Adrenal gland (tissue), 12 donors: ENCODE measurements around the gene RNASEH1. TPM values are rescaled to one million over a fixed set of nuclear protein-coding genes. Genes with fewer than 3 reads are reported as not detected.

ENCODE experiments used
- DNase-seq, 7 donors: peaks; one replicate each; pipeline ENCODE4 v3.0.0-alpha.2; 2019 to 2020
- H3K27ac ChIP-seq, 5 donors: fragments of 200-600 bp; sonication (generic) in 4 of 5; 1 replicate in 3 of 5; 2 replicates in 2 of 5; pipeline versions ENCODE4 v1.5.1 to v1.8.0; 2016 to 2020; ENCODE audit warnings: mild to moderate bottlenecking in 1 of 5
- H3K27me3 ChIP-seq: fragments of 200-600 bp; 2 replicates; pipeline ENCODE4 v1.8.0; 2021
- H3K36me3 ChIP-seq, 2 donors: fragments of 200-600 bp; replicated peaks in 1 of 2; 1 replicate in 1 of 2; 2 replicates in 1 of 2; pipeline versions ENCODE4 v1.5.1 to v1.8.0; 2018 to 2022
- H3K4me1 ChIP-seq, 2 donors: fragments of 200-600 bp; replicated peaks in 1 of 2; 1 replicate in 1 of 2; 2 replicates in 1 of 2; pipeline versions ENCODE4 v1.5.1 to v1.8.0; 2018 to 2021
- H3K4me3 ChIP-seq, 4 donors: fragments of 200-600 bp; sonication (generic) in 3 of 4; one replicate each; pipeline ENCODE4 v1.5.1; 2016 to 2018
- H3K9me3 ChIP-seq, 3 donors: fragments of 200-600 bp; sonication (generic) in 1 of 3; replicated peaks in 1 of 3; 1 replicate in 2 of 3; 2 replicates in 1 of 3; pipeline versions ENCODE4 v1.5.1 to v1.8.0; 2016 to 2021
- CTCF ChIP-seq, 6 experiments: fragments of 450-650 bp in 4 of 6; fragments of 200-600 bp in 2 of 6; sonication (generic) in 1 of 6; IDR thresholded peaks; 1 replicate in 5 of 6; 2 replicates in 1 of 6; pipeline versions ENCODE4 v1.5.1 to v1.8.0; 2016 to 2021; ENCODE audit warnings: antibody characterized with exemption in 6 of 6, mild to moderate bottlenecking in 2 of 6, moderate library complexity in 1 of 6
- POLR2A ChIP-seq, 2 donors: fragments of 450-650 bp; IDR thresholded peaks; one replicate each; pipeline ENCODE4 v1.6.1; 2017; ENCODE audit warnings: antibody characterized with exemption in 2 of 2, mild to moderate bottlenecking in 2 of 2, moderate library complexity in 1 of 2
- WGBS, 4 donors: extraction: QIAGEN DNeasy Blood & Tissue Kit in 2 of 4; methylation state at CpG; one replicate each; pipeline versions ENCODE4 v1.1.5 to v1.1.7; 2013 to 2017; 5-methylcytosine and 5-hydroxymethylcytosine counted together
- intact Hi-C, 2 donors: fragments of 100-400 bp; cut with DNase I; formaldehyde crosslinking; loops; one replicate each; pipeline versions ENCODE4 v1.14.1 to v1.15.0; 2022 to 2023
- polyA plus RNA-seq, 3 donors: library from polyadenylated mRNA; stranded (reverse); fragments of 200-250 nt in 2 of 3; fragments of 350-450 nt in 1 of 3; fragmentation: Illumina TruSeq in 1 of 3; extraction: RNeasy Lipid Tissue Mini Kit (QIAGEN cat#74804) in 1 of 3; gene quantifications; one replicate each; pipeline ENCODE4 v1.2.3, GENCODE V29; 2013 to 2014
- total RNA-seq, 9 donors: library from RNA; depleted of rRNA in 4 of 9; stranded (reverse); fragments of >200 nt in 4 of 9; fragments of 120-200 nt in 1 of 9; fragmentation: NEBNext Ultra II Directional in 1 of 9; extraction: Animal tissue kit (Norgen Biotek cat#: 25700) in 1 of 9; gene quantifications; one replicate each; pipeline versions ENCODE4 v1.1.0 to v1.2.4, GENCODE V29; 2013 to 2023
- donor health status: healthy with polysubstance abuse.
- donor health status: Bipolar disorder and iron deficiency.
- donor health status: DM: yes; HTN: yes; CAD: no.
- donor health status: DM: no; HTN: no; CAD: no.
- donor health status: DM: no; HTN: no; CAD: no.
- donor health status: DM: yes; HTN: yes; CAD: no.

RNASEH1 gene
- total and polyA plus RNA-seq, 12 donors: 4.5 to 27.6 (median 17.5) TPM

GRCh38 chr2:3534251-3534814 lies 23.8 kb downstream of the RNASEH1 start:
- H3K4me3 ChIP-seq: no peak overlapping the region
- no peak overlapping the region for H3K27ac ChIP-seq
- no peaks in the 10 kb centered on the region for H3K9me3 ChIP-seq
- H3K27me3 ChIP-seq: no peaks in the 10 kb centered on the region
- TF ChIP-seq POLR2A (IDR thresholded peaks at IDR 0.05) (no peak), CTCF (IDR thresholded peaks at IDR 0.05) (no peak)
- H3K4me1 ChIP-seq: peaks cover 18 to 21% of the 10 kb centered on the region in 2 donors
- no peak for DNase-seq
- H3K36me3 ChIP-seq: no peaks in the 10 kb centered on the region
- intact Hi-C loops: no loop called here
- 97 to 98% (median 97%) methylated on average over 13 to 24 of the region's 24 CpGs for WGBS, 4 donors

- no peak overlapping the region for H3K4me3 ChIP-seq
- H3K9me3 ChIP-seq: no peaks in the 10 kb centered on the region
- no peak overlapping the region for H3K27ac ChIP-seq
- no peak for TF ChIP-seq CTCF (IDR thresholded peaks at IDR 0.05)
- no peak for TF ChIP-seq POLR2A (IDR thresholded peaks at IDR 0.05)
- DNase-seq: no peak
- intact Hi-C loops: no loop called here
- 86 to 100% (median 95%) methylated on average over 6 of the region's 6 CpGs for WGBS, 4 donors
- no peaks in the 10 kb centered on the region for H3K36me3 ChIP-seq
- H3K4me1 ChIP-seq: peaks cover 18 to 21% of the 10 kb centered on the region in 2 donors
- no peaks in the 10 kb centered on the region for H3K27me3 ChIP-seq
Measured at GRCh38 chr2:3533836-3534235, 24.3 kb downstream of the RNASEH1 start.

DNA sequence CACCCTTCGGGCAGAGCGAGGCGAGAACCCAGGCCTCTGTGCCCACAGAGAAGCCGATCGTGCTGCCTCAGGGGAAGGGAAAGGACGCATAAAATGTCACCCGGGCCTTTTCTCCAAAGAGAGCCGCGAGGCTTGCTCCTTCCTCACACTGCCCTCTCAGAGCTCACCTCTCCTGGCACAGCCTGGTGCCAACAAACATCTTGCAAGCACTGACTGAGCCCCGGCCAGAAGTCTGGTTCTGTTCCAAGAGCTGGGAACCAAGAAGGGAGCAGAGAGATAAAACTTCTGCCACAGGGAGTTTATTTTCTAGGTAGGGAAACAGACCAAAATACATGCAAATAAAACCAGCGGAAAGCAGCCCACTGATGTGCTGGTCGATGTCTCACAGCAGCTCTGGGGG lies 25.2 kb downstream of the RNASEH1 start:
- no peak overlapping the region for H3K4me3 ChIP-seq
- DNase-seq: no peak
- WGBS, 4 donors: 87 to 92% (median 89%) methylated on average over 4 to 12 of the region's 12 CpGs

GRCh38 chr2:3529316-3530025 lies 28.7 kb downstream of the RNASEH1 start:
- H3K27me3 ChIP-seq: no peaks in the 10 kb centered on the region
- 96 to 99% (median 98%) methylated on average over 19 to 24 of the region's 24 CpGs for WGBS, 4 donors
- intact Hi-C loops: no loop called here
- no peaks in the 10 kb centered on the region for H3K9me3 ChIP-seq
- no peak overlapping the region for H3K27ac ChIP-seq
- no peak for DNase-seq
- TF ChIP-seq POLR2A (IDR thresholded peaks at IDR 0.05): no peak
- no peak for TF ChIP-seq CTCF (IDR thresholded peaks at IDR 0.05)
- no peaks in the 10 kb centered on the region for H3K36me3 ChIP-seq
- H3K4me1 ChIP-seq: peaks cover 0 to 8% of the 10 kb centered on the region in 2 donors
- H3K4me3 ChIP-seq: no peak overlapping the region

More for the DNA sequence above, 25.2 kb downstream of the RNASEH1 start:
- H3K27ac ChIP-seq: no peak overlapping the region
- no peaks in the 10 kb centered on the region for H3K27me3 ChIP-seq
- H3K4me1 ChIP-seq: peaks cover 18 to 21% of the 10 kb centered on the region in 2 donors
- intact Hi-C loops: no loop called here
- H3K36me3 ChIP-seq: no peaks in the 10 kb centered on the region
- H3K9me3 ChIP-seq: no peaks in the 10 kb centered on the region
- TF ChIP-seq POLR2A (IDR thresholded peaks at IDR 0.05) (no peak), CTCF (IDR thresholded peaks at IDR 0.05) (no peak)
